Fibroblast of mammary gland (primary cell): ENCODE measurements around the gene ZBED4.

Experiments used
- DNase-seq: peaks from one replicate; pipeline ENCODE4 v3.0.0-alpha.2; 2010; ENCODE audit warnings: low read depth
- H3K4me3 ChIP-seq: 2 replicates; pipeline ENCODE4 v1.5.1; 2011; ENCODE audit warnings: low read depth, mild to moderate bottlenecking, low read length, moderate library complexity; ENCODE audit not compliant: control insufficient read depth
- CTCF ChIP-seq: conservative IDR thresholded peaks from 2 replicates; pipeline ENCODE4 v1.5.1; 2011; ENCODE audit warnings: low read depth, low read length, inconsistent platforms; ENCODE audit not compliant: control insufficient read depth, insufficient read depth

Gene ZBED4

DNA sequence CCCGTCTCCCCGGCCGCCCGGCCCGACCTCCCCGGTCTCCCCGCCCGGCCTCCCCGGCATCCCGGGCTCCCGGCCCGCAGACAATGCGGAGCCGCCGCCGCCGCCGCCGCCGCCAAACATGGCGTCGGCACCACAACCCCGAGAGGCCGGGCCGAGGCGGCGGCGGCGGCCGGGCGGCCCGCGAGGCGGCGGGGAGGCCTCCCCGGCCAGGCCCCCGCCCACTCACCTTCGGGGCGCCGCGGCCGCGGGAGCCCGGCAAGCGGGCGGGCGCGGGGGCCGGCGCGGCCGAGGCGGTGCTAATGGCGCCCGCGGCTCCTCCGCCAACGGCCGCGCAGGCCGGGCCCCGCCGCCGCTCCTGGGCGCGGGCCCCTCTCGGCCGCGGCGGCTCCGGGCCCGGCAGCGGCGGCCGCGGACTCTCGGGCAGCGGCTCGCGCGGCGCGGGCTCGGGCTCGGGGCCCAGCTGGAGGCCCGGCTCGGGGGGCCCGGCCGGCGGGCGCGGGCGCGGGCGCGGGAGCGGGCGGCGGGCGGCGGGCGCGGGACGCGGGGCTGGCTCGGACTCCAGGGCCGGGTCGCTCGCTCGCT lies 26.3 kb upstream of the ZBED4 start:
- no peak for DNase-seq
- no peak for TF ChIP-seq CTCF
- H3K4me3 ChIP-seq, result peak overlapping the region; percentile 75

GRCh38 chr22:49827853-49828598 lies 25.6 kb upstream of the ZBED4 start, which contains the start of gene BRD1:
BRD1 (minus strand) TSS chr22:49827873; CDS start chr22:49824317, 3,556 bp downstream.
- peak; percentile 50 for DNase-seq
- H3K4me3 ChIP-seq, result peak within 1 kb of the TSS; percentile 75
- TF ChIP-seq CTCF, result no peak

DNA sequence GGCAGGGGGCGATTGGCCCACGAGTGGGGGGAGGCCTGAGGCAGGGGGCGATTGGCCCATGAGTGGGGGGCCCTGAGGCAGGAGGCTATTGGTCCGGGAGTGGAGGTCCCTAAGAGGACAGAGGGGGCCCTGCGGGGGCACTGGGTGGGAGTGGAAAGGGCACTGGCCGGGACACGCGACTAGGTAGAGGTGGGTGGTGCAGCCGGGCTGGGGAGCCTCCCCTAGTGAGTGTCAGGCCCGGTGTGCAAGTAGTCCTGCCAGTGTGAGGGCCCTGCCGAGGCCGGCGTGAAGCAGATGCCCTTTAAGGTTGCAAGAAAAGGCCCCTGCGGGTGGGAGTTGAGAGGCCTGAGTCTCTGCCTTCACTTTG lies 25.1 kb upstream of the ZBED4 start:
- TF ChIP-seq CTCF, result no peak
- H3K4me3 ChIP-seq, result no peak overlapping the region
- no peak for DNase-seq

DNA sequence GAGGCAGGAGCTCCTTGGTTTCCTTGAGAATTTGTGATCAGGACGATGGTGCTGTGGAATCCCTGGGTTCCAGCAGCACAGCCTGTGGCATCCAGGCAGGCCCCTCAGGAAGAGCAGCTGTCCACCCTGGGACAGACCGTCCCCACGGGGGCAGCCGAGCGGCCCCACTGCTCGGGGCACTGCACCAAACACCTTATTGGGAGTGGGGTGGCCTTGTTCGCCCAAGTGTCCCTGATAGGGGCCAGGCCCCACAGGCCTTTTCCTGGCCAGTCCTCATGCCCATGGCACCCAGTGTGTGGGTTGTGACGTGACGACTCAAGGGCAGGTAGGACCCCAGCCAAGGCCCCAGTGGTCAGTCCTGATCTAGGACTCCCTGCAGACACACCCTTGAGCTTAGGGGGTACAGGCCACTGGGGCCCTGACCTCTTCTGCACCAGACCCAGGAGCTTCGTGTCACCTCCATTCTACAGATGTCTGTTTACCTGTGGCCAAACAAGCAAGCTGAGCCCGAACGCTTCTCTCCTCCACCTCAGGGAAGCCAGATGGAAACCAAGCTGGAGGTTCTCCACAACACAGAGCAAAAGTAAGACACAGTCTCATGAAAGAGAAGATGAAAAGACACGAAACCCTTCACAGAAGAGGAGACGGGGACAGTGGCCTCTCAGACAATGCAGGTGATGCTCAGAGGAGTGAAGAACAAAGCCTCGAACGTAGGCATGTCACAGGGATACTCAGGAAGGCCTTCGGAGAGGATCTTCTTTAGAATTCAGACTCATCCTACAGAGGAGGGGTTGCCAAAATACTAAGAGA lies 24.4 kb upstream of the ZBED4 start:
- TF ChIP-seq CTCF, result no peak
- no peak overlapping the region for H3K4me3 ChIP-seq

DNA sequence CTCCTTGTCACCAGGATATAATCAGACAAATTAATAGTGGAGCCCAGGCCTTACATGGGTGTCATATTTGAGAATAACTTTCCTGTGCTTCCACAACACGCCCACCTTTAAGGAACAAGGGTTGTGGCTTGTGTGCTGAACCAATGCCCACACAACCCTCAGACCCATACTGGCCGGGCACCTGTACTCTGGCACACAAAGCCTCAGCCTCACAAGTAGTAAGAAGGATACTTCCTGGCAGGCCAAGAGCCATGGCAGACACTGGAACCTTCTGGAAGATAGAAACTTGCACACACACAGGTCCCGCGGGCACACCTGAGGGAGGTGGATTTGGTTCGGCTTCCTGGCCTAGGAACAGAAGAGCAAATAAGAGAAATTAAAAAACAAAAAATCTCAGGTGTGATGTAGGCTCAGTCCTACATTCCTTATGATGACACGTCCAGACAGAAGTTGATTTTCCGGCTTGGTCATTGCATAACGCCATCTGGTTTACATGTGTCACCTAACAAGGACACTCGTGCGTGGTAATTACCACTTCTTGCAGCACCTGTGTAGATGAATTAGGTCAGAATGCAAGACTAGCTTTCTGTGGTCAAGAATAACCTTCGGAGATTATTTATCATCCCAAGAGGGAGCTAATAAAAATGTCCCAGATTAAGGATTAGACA lies 20.2 kb upstream of the ZBED4 start:
- no peak for TF ChIP-seq CTCF
- no peak for DNase-seq
- no peak overlapping the region for H3K4me3 ChIP-seq

More for the DNA sequence above, 24.4 kb upstream of the ZBED4 start:
- no peak for DNase-seq
